ENCODE data around the gene LTA.

The LTA gene

DNA sequence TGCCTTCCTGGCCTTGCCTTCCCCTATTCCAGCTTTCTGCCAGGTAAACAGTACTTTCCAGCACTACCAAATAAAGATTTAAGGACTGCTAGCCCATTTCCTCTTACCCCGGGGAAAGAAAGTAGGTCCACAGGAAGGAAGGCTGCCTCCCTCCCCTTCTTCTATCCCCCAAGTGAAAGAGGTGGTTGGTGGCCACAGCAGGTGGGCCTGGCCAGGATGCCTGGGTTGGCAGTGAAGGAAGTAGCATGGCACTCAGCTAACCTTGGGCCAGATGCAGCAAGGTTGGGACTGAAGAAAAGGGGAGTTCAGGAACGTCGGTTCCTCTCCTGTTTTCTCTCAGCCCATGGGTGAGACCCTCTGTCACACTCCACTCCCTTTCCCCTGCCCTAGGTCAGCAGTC lies 15.8 kb upstream of the LTA start:
- TF ChIP-seq, protein P1, sequence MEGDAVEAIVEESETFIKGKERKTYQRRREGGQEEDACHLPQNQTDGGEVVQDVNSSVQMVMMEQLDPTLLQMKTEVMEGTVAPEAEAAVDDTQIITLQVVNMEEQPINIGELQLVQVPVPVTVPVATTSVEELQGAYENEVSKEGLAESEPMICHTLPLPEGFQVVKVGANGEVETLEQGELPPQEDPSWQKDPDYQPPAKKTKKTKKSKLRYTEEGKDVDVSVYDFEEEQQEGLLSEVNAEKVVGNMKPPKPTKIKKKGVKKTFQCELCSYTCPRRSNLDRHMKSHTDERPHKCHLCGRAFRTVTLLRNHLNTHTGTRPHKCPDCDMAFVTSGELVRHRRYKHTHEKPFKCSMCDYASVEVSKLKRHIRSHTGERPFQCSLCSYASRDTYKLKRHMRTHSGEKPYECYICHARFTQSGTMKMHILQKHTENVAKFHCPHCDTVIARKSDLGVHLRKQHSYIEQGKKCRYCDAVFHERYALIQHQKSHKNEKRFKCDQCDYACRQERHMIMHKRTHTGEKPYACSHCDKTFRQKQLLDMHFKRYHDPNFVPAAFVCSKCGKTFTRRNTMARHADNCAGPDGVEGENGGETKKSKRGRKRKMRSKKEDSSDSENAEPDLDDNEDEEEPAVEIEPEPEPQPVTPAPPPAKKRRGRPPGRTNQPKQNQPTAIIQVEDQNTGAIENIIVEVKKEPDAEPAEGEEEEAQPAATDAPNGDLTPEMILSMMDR (IDR thresholded peaks at IDR 0.05; ENCODE audit: low read depth, low read length) = no peak
- peaks cover 26% of the 10 kb centered on the region for H3K36me3 ChIP-seq
- H3K27me3 ChIP-seq = no peaks in the 10 kb centered on the region
- DNase-seq = no peak
- peaks cover 4% of the 10 kb centered on the region for H3K4me1 ChIP-seq
- H3K9me3 ChIP-seq = no peaks in the 10 kb centered on the region
- H3K4me3 ChIP-seq (ENCODE audit: low read depth, low read length) = no peak overlapping the region

DNA sequence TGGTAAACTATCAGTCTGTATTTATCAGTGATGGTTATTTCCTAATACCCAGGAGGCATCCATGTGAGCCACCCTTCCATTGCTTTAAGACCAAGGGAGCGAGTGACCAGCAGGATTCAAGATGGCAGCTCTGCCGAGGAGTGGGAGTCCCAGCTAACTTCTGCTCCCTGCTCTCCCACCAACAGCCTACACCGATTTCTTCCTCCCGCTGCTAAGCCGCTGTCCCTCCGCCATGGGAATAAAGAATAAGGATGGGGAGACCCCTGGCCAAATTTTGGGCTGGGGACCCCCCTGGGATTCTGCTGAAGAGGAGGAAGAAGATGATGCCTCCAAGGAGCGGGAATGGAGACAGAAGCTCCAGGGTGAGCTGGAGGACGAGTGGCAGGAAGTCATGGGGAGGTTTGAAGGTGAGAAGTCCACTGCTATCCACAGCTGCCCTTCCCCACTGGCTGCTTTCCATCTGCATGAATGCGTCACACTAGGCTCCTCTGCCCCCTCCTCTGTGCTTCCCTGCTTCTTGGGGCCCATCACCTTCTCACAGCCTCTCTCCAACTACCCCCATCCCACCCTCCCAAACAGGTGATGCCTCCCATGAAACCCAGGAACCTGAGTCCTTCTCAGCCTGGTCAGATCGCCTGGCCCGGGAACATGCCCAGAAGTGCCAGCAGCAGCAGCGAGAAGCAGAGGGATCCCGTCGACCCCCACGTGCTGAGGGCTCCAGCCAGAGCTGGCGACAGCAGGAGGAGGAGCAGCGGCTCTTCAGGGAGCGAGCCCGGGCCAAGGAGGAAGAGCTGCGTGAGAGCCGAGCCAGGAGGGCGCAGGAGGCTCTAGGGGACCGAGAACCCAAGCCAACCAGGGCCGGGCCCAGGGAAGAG lies 14.4 kb upstream of the LTA start:
- no peak overlapping the region for H3K4me3 ChIP-seq (ENCODE audit: low read depth, low read length)
- TF ChIP-seq, protein P1 (IDR thresholded peaks at IDR 0.05; ENCODE audit: low read depth, low read length) = no peak
- peaks cover 26% of the 10 kb centered on the region for H3K36me3 ChIP-seq
- no peak for DNase-seq
- no peaks in the 10 kb centered on the region for H3K27me3 ChIP-seq
- peaks cover 4% of the 10 kb centered on the region for H3K4me1 ChIP-seq
- no peaks in the 10 kb centered on the region for H3K9me3 ChIP-seq

DNA sequence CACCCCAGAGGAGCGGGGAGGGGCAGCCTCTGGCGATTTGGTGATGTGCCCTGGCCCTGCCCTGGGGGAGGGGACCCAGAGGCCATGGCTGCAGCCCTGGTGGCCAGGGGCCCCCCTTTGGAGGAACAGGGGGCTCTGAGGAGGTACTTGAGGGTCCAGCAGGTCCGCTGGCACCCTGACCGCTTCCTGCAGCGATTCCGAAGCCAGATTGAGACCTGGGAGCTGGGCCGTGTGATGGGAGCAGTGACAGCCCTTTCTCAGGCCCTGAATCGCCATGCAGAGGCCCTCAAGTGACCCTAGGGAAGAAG lies 13.8 kb upstream of the LTA start:
- no peaks in the 10 kb centered on the region for H3K9me3 ChIP-seq
- H3K27me3 ChIP-seq = no peaks in the 10 kb centered on the region
- DNase-seq = no peak
- H3K4me1 ChIP-seq = peaks cover 4% of the 10 kb centered on the region
- no peak overlapping the region for H3K4me3 ChIP-seq (ENCODE audit: low read depth, low read length)
- TF ChIP-seq, protein P1 (IDR thresholded peaks at IDR 0.05; ENCODE audit: low read depth, low read length) = no peak
- H3K36me3 ChIP-seq = peaks cover 26% of the 10 kb centered on the region

DNA sequence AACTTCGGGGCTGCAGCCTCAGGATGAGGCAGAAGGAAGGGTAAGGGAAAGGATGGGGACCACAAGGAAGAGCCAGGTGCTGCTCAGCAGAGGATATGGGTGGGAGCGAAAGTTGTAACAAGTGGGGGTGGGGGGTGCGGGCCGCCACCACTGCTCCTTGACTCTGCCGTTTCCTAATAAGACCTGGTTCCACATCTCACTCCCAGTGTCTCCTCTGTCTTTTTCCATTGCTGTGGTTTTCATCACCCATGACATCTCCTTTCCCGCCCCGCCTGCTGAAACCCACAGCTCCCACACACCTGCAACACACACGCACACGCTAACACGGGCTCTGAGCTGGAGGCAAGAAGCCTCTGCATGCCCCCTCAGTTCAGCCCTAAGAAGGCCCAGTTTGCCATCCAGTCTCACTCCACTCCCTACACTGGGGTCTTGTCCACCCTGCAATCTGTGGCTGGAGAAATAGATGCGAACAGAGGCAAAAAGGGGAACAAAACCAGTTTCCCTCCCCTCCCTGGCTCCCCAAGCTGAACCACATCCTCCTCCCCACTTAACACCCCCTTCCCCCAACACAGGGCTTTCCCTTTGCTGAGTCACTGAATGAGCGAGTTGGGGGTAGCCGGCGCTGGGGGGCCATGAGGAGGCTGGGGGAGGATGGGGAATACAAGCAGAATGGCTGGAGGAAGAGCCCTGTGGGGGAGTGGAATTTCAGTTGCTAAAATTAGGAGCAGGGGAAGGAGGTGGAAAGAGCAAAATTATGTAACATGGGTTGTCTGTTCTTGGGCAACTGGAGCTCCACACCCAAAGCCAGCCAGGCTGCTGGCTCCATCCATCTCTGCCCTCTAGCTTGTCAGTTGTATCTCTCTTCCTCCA lies 13.2 kb upstream of the LTA start:
- no peak for DNase-seq
- TF ChIP-seq, protein P1 (IDR thresholded peaks at IDR 0.05; ENCODE audit: low read depth, low read length) = no peak
- Histone ChIP-seq H3K4me1 (peaks cover 4% of the 10 kb centered on the region), H3K9me3 (no peaks in the 10 kb centered on the region), H3K36me3 (peaks cover 21% of the 10 kb centered on the region), H3K4me3 (ENCODE audit: low read depth, low read length) (no peak overlapping the region), H3K27me3 (no peaks in the 10 kb centered on the region)

DNA sequence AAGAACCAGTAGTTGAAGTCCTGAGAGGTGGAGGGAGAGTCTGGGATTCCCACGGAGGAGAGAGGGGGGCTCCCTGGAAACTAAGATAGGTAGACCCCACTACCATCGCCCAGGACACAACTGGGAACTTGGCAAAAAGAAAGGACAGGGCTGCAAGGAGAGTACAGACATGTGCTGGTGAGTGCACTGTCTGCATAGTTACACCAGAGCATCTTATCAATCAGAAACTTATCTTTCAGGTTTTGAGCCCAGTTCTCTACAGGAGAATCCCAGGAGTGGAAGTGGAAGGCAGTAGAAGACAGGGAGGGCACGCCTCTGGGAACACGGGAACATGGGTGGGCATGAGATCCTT lies 12.5 kb upstream of the LTA start:
- H3K4me3 ChIP-seq (ENCODE audit: low read depth, low read length) = no peak overlapping the region

More for the DNA sequence above, 12.5 kb upstream of the LTA start:
- Histone ChIP-seq H3K4me1 (peaks cover 4% of the 10 kb centered on the region), H3K36me3 (peaks cover 21% of the 10 kb centered on the region), H3K9me3 (no peaks in the 10 kb centered on the region), H3K27me3 (no peaks in the 10 kb centered on the region)
- TF ChIP-seq, protein P1 (IDR thresholded peaks at IDR 0.05; ENCODE audit: low read depth, low read length) = no peak
- no peak for DNase-seq

Measured in BE2C (cell line).